Central memory CD8-positive, alpha-beta T cell (primary cell): ENCODE data around the gene PTPRK.

Experiments used
- ATAC-seq: fragments of 150-1000 bp; cut with Tn5 transposase; replicated peaks from 2 replicates; pipeline ENCODE4 v1.10.0; 2022; ENCODE audit warnings: mild to moderate bottlenecking, moderate FRiP score, moderate number of reproducible peaks; ENCODE audit not compliant: poor library complexity, severe bottlenecking; ENCODE audit errors: extremely low read depth
- DNase-seq, 2 donors: peaks; one replicate each; pipeline ENCODE4 v3.0.0; 2021; ENCODE audit warnings: low spot score in 2 of 2
- H3K27ac Mint-ChIP-seq: one replicate; pipeline ENCODE4 v1.8.0; 2022; ENCODE audit warnings: low read depth, mild to moderate bottlenecking, moderate library complexity, mixed read lengths
- H3K27me3 Mint-ChIP-seq: one replicate; pipeline ENCODE4 v1.8.0; 2022; ENCODE audit warnings: mixed read lengths
- H3K36me3 Mint-ChIP-seq: one replicate; pipeline ENCODE4 v1.8.0; 2022; ENCODE audit warnings: mild to moderate bottlenecking, moderate library complexity, mixed read lengths; ENCODE audit not compliant: insufficient read depth
- H3K4me1 Mint-ChIP-seq: one replicate; pipeline ENCODE4 v1.8.0; 2022; ENCODE audit warnings: mixed read lengths
- H3K4me3 Mint-ChIP-seq: one replicate; pipeline ENCODE4 v1.8.0; 2022; ENCODE audit warnings: mild to moderate bottlenecking, moderate library complexity, mixed read lengths
- H3K9me3 Mint-ChIP-seq: one replicate; pipeline ENCODE4 v1.8.0; 2022; ENCODE audit warnings: mixed read lengths

The PTPRK gene

GRCh38 chr6:128380891-128381290, 139.5 kb downstream of the PTPRK start:
- DNase-seq (no peak), ATAC-seq (no peak)
- Mint-ChIP-seq H3K4me3 (no peak overlapping the region), H3K36me3 (no peaks in the 10 kb centered on the region), H3K4me1 (no peaks in the 10 kb centered on the region), H3K27me3 (no peaks in the 10 kb centered on the region), H3K27ac (no peak overlapping the region), H3K9me3 (peaks cover 9% of the 10 kb centered on the region)

GRCh38 chr6:128379577-128379976, 140.8 kb downstream of the PTPRK start:
- no peak for ATAC-seq
- H3K9me3 Mint-ChIP-seq, result peaks cover 9% of the 10 kb centered on the region
- H3K36me3 Mint-ChIP-seq, result no peaks in the 10 kb centered on the region
- H3K27me3 Mint-ChIP-seq, result no peaks in the 10 kb centered on the region
- no peak overlapping the region for H3K4me3 Mint-ChIP-seq
- no peak for DNase-seq
- H3K4me1 Mint-ChIP-seq, result no peaks in the 10 kb centered on the region
- no peak overlapping the region for H3K27ac Mint-ChIP-seq

GRCh38 chr6:128376952-128377503, 143.4 kb downstream of the PTPRK start:
- no peaks in the 10 kb centered on the region for H3K36me3 Mint-ChIP-seq
- H3K4me1 Mint-ChIP-seq, result no peaks in the 10 kb centered on the region
- H3K27me3 Mint-ChIP-seq, result no peaks in the 10 kb centered on the region
- peaks cover 9% of the 10 kb centered on the region for H3K9me3 Mint-ChIP-seq
- ATAC-seq (no peak), DNase-seq (no peak)
- no peak overlapping the region for H3K4me3 Mint-ChIP-seq
- H3K27ac Mint-ChIP-seq, result no peak overlapping the region

DNA sequence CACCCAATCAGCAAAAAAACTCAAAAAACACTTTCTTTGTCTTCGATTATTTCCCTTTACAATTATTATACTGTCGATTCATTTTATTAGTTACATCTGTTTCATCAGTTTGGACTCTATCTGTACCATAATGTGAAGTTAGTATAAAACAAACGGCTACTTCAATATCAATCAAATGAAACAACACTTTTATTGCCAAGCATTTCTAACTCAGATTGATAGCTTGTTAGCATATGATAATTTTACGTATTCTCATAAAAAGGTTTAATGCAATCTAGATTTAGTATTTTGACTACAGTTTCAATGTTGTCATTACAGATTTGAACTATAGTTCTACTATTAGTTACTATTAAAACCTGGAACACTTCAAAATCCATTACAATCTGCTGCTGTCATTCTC, 149.3 kb downstream of the PTPRK start:
- Mint-ChIP-seq H3K4me1 (no peaks in the 10 kb centered on the region), H3K27me3 (peaks cover 5% of the 10 kb centered on the region), H3K27ac (no peak overlapping the region), H3K36me3 (no peaks in the 10 kb centered on the region), H3K4me3 (no peak overlapping the region), H3K9me3 (no peaks in the 10 kb centered on the region)
- ATAC-seq (no peak), DNase-seq (no peak)

DNA sequence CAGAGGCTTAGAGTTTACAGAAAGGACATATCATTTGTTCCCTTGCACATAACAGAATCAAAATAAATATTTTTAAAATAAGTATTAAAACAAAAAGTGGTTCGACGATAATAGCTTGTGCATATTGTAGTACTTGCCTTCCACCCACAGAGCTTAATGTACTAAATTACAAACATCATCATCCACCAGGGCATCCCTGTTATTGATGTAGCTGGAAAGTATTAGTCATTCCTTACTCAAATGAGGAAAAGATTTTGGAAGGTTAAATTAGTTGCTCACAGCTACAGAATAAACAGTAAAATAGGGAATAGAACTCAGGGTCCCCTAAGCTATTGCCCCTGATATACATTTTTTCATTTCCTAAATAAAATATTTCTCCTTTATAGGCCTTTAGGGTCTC, 150.3 kb downstream of the PTPRK start:
- H3K27me3 Mint-ChIP-seq, result peaks cover 5% of the 10 kb centered on the region
- H3K4me3 Mint-ChIP-seq, result no peak overlapping the region
- no peaks in the 10 kb centered on the region for H3K9me3 Mint-ChIP-seq
- H3K4me1 Mint-ChIP-seq, result no peaks in the 10 kb centered on the region
- no peaks in the 10 kb centered on the region for H3K36me3 Mint-ChIP-seq
- H3K27ac Mint-ChIP-seq, result no peak overlapping the region
- ATAC-seq (no peak), DNase-seq (no peak)

- Mint-ChIP-seq H3K27me3 (peaks cover 5% of the 10 kb centered on the region), H3K9me3 (no peaks in the 10 kb centered on the region), H3K4me3 (no peak overlapping the region), H3K36me3 (peaks cover 2% of the 10 kb centered on the region), H3K4me1 (no peaks in the 10 kb centered on the region), H3K27ac (no peak overlapping the region)
- DNase-seq, result no peak
- ATAC-seq, result no peak
These were observed 152.0 kb downstream of the PTPRK start for GRCh38 chr6:128368213-128368944.

GRCh38 chr6:128367437-128367836, 153.0 kb downstream of the PTPRK start:
- Mint-ChIP-seq H3K27ac (no peak overlapping the region), H3K4me3 (no peak overlapping the region), H3K9me3 (no peaks in the 10 kb centered on the region), H3K36me3 (peaks cover 2% of the 10 kb centered on the region), H3K27me3 (peaks cover 5% of the 10 kb centered on the region), H3K4me1 (no peaks in the 10 kb centered on the region)
- DNase-seq (no peak), ATAC-seq (no peak)

- H3K27me3 Mint-ChIP-seq, result no peaks in the 10 kb centered on the region
- H3K4me1 Mint-ChIP-seq, result no peaks in the 10 kb centered on the region
- peaks cover 2% of the 10 kb centered on the region for H3K36me3 Mint-ChIP-seq
- H3K4me3 Mint-ChIP-seq, result no peak overlapping the region
- no peak for DNase-seq
- no peaks in the 10 kb centered on the region for H3K9me3 Mint-ChIP-seq
- ATAC-seq, result no peak
- no peak overlapping the region for H3K27ac Mint-ChIP-seq
These were observed 154.8 kb downstream of the PTPRK start for GRCh38 chr6:128365520-128366160.

GRCh38 chr6:128364766-128365519, 155.5 kb downstream of the PTPRK start:
- H3K36me3 Mint-ChIP-seq, result peaks cover 2% of the 10 kb centered on the region
- no peaks in the 10 kb centered on the region for H3K9me3 Mint-ChIP-seq
- H3K4me3 Mint-ChIP-seq, result no peak overlapping the region
- no peaks in the 10 kb centered on the region for H3K4me1 Mint-ChIP-seq
- ATAC-seq (no peak), DNase-seq (no peak)
- no peaks in the 10 kb centered on the region for H3K27me3 Mint-ChIP-seq
- H3K27ac Mint-ChIP-seq, result no peak overlapping the region

DNA sequence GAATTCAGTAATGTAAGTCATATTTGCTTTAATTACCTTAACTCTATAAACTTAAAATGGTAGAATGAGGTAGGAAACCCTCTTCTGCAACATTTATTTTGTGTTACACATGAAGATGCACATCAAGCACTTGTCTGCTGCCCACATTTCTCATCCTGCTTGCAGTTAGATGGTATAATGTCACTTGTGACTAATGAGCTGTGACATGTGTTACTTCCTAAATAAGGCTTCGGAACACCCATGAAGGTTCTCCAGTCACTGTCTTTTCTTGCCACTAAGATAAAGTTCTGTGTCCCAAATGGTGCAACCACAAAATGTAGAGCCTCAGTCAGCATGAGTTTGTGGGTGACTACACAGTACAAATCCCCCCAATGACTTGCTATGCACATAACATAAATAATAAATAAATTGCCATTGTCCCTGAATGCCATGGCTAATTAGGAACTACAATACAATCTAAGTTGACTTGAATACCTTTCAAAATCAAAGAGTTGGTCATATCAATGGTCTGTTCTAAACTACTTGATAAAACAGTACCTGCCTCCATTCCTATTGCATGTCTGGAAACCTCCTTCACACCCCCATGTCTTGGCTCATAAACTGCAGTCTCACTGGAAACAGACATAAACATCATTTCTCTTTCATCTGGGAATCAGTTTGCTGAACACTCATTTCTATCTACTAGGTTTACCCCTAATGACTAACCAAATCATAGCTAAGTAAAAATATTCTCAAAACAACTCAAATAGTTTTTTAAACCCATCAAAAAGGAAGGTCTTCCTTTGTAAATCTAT, 157.2 kb downstream of the PTPRK start:
- H3K27ac Mint-ChIP-seq, result no peak overlapping the region
- H3K4me1 Mint-ChIP-seq, result no peaks in the 10 kb centered on the region
- ATAC-seq (no peak), DNase-seq (no peak)
- no peaks in the 10 kb centered on the region for H3K9me3 Mint-ChIP-seq
- peaks cover 2% of the 10 kb centered on the region for H3K36me3 Mint-ChIP-seq
- H3K27me3 Mint-ChIP-seq, result peaks cover 5% of the 10 kb centered on the region
- H3K4me3 Mint-ChIP-seq, result no peak overlapping the region

- no peaks in the 10 kb centered on the region for H3K9me3 Mint-ChIP-seq
- no peak overlapping the region for H3K27ac Mint-ChIP-seq
- H3K27me3 Mint-ChIP-seq, result peaks cover 8% of the 10 kb centered on the region
These were observed 159.0 kb downstream of the PTPRK start for GRCh38 chr6:128361378-128361777.

DNA sequence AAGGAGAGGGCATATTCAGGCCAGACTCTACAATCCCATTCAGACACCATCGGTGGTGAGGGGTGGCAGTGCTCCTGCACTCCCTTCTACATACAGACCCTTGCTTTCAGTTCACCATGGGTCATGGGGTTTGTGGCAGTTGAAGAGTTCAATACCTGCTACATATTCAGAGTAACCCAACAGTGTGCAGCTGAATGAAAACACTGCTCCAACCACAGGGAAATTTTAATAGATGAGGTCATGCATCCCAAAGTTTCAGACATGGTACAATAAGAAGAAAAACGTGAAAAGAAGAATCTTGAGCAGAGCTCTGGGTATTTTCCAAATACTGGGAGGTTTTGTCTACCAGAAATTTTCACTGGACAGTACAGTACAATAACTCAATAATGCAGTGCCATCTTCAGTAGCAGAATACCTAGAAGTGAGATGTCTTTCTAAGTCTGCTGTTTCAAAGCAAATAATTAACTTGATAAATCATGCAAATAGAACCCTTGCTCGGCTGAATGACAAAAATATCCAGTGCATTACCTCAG, 162.1 kb downstream of the PTPRK start:
- DNase-seq, result no peak
- ATAC-seq, result no peak
- H3K36me3 Mint-ChIP-seq, result peaks cover 1% of the 10 kb centered on the region
- no peaks in the 10 kb centered on the region for H3K9me3 Mint-ChIP-seq
- no peak overlapping the region for H3K27ac Mint-ChIP-seq
- no peaks in the 10 kb centered on the region for H3K4me1 Mint-ChIP-seq
- H3K4me3 Mint-ChIP-seq, result no peak overlapping the region
- H3K27me3 Mint-ChIP-seq, result peaks cover 8% of the 10 kb centered on the region

More at GRCh38 chr6:128361378-128361777, 159.0 kb downstream of the PTPRK start:
- no peak for DNase-seq
- H3K36me3 Mint-ChIP-seq, result peaks cover 2% of the 10 kb centered on the region
- no peaks in the 10 kb centered on the region for H3K4me1 Mint-ChIP-seq
- ATAC-seq, result no peak
- H3K4me3 Mint-ChIP-seq, result no peak overlapping the region
